ENCODE data around the gene HTN3.

DNA sequence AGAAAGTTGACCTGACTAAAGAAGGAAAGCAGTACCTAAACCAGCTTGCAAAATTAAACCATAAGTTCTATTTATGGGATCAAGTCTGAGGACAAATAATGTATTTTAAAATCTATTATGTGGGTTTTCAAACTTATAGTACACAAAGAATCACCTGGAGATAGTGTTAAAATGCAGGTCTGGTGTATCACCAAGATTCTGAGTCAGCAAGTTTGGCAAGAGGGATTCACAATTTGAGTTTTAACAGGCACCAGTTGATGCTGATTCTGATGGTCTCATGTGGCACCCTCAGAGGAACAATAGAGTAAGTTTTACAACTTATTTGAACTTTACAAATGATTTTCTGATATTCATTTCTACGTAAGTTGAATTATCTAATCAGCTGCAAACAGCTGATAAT lies 41.6 kb upstream of the HTN3 start:
- TF ChIP-seq, protein P1, sequence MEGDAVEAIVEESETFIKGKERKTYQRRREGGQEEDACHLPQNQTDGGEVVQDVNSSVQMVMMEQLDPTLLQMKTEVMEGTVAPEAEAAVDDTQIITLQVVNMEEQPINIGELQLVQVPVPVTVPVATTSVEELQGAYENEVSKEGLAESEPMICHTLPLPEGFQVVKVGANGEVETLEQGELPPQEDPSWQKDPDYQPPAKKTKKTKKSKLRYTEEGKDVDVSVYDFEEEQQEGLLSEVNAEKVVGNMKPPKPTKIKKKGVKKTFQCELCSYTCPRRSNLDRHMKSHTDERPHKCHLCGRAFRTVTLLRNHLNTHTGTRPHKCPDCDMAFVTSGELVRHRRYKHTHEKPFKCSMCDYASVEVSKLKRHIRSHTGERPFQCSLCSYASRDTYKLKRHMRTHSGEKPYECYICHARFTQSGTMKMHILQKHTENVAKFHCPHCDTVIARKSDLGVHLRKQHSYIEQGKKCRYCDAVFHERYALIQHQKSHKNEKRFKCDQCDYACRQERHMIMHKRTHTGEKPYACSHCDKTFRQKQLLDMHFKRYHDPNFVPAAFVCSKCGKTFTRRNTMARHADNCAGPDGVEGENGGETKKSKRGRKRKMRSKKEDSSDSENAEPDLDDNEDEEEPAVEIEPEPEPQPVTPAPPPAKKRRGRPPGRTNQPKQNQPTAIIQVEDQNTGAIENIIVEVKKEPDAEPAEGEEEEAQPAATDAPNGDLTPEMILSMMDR (IDR thresholded peaks at IDR 0.05), result no peak
- no peak for TF ChIP-seq POLR2AphosphoS5 (IDR thresholded peaks at IDR 0.05)

All from sigmoid colon (tissue), 4 donors.